OCI-LY3 (cell line): ENCODE results near the gene BAMBI.

Source experiments
- CTCF ChIP-seq: fragments of 200-600, 300-600 bp; sonication (generic); IDR thresholded peaks from 2 replicates; pipeline ENCODE4 v1.5.1; 2014; ENCODE audit warnings: antibody characterized with exemption, low read length, low read depth
- EZH2phosphoT487 ChIP-seq: fragments of 200-600 bp; shearing (Covaris generic); IDR thresholded peaks from 2 replicates; pipeline ENCODE4 v1.6.1; 2018; ENCODE audit warnings: antibody characterized with exemption, mixed run types, low read depth

GRCh38 chr10:28652106-28652505, 25.2 kb upstream of the BAMBI start:
- TF ChIP-seq CTCF, result no peak
- TF ChIP-seq EZH2phosphoT487, result no peak
